HG02623 (cell line): ENCODE data around the gene LPAR2.
"Not testable (repeated sequence)": the region's sequence is repeated elsewhere in the genome, so short reads cannot be mapped to it uniquely, and the experiment has no call there.

Experiments
- ATAC-seq: cut with Tn5 transposase; IDR thresholded peaks from one replicate; pipeline ENCODE4 v1.9.1; 2021; ENCODE audit warnings: moderate library complexity; ENCODE audit not compliant: unreplicated experiment

LPAR2 gene

DNA sequence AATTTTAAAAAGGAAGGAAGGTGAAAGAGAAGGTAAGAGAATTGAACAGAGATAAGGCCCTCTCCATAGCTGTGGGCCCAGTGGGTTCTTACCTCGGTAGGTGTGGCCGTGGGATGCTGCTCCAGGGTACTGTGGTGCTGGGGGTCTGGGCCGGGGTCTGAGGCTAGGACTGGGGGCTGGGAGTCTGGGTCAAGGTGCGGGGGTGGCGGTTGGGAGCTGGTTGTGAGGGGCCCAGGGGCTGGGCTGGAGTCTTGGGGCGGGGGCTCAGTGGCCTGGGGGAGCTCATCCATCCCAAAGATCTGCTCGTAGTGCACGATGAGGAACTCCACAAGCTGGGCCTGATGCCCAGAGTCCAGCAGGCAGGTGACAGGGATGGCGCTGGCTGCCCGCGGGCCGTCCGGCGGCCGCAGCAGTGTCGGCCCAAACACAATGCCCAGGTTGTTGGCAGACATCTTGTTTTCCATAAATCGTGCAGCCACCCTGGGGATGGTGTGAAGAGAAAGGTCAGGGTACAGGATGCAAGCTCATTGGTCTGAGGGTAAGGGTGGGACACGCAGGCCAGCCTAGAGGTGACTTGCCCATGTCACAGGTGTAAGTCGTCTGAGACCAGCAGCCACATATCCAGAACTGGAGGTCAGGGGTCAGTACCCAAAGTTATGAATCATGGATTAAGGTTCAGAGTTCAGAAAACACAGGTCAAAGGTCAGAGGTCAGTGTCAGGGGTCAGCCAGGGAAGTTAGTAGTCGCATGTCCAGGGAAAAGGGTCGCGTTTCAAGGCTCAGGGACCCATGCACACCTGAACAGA is 5.9 kb upstream of the LPAR2 start:
- no peak for ATAC-seq

DNA sequence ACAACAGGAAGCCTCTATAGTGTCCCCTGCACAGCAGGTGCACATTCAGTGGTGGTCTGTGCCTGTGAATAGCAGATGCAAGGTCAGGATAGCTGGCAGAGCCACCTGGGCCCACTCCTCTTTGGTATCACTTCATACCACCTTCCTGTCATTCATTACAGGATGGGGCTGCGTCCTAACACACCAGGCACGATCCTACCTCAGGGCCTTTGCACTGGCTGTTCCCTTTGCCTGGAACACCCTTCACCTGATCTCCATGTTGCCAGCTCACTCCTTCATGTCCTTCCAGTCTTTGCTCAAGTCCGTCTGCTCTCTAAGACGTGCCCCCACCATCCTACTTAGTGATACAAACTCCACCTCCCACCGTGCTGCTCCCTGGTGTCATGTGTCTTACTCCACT is 4.6 kb upstream of the LPAR2 start:
- no peak for ATAC-seq

DNA sequence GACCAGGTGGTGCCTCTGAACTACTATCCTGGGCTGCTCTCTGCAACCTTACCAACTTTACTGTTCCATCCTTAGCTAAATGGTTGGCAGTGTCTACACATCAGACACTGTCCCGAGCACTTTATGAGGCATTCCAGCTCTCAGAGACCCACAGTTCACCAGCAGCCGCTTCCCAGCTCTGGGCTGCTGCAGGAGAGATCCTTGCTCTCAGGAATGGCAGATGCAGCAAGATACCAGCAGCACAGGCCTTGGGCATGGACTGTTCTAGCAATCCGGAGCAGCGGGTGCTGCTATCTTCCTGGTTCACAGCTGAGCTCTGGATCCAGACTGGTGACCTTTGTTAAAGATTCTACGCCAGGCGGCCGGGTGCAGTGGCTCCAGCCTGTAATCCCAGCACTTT is 3.3 kb upstream of the LPAR2 start:
- no peak for ATAC-seq

DNA sequence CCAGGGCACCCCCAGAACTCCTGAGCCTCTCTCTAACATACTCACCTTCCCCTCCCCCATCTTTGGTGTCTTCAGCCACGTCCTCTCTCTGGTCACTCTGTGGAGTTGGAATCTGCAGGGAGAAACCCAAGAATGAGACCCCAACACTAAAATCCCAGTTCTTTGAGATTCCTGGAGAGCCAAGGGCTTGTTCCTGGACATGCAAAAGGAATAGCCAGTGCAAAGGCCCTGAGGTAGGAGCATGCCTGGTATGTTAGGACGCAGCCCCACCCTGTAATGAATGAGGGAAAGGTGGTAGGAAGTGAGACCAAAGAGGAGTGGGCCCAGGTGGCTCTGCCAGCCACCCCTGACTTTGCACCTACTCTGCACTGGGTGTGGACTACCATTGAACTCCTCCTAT is 2.4 kb upstream of the LPAR2 start:
- no peak for ATAC-seq

DNA sequence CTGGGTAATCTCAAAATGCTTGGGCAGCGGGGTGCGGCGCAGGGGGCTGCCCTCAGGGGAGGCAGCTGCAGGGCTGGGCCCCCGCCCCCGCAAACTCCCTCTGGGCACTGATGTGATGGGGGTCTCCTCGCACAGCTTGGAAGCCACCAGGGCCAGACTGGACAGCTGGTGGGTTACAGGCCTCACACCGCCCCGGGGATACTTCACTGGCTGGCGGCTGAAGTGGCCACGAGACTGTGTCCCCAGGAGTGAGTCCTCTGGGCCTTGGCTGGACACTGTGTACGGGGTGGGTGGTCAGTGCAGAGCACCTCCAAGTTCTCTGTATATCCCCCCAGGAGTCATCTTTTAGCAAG is 2.0 kb upstream of the LPAR2 start:
- ATAC-seq, result no peak

DNA sequence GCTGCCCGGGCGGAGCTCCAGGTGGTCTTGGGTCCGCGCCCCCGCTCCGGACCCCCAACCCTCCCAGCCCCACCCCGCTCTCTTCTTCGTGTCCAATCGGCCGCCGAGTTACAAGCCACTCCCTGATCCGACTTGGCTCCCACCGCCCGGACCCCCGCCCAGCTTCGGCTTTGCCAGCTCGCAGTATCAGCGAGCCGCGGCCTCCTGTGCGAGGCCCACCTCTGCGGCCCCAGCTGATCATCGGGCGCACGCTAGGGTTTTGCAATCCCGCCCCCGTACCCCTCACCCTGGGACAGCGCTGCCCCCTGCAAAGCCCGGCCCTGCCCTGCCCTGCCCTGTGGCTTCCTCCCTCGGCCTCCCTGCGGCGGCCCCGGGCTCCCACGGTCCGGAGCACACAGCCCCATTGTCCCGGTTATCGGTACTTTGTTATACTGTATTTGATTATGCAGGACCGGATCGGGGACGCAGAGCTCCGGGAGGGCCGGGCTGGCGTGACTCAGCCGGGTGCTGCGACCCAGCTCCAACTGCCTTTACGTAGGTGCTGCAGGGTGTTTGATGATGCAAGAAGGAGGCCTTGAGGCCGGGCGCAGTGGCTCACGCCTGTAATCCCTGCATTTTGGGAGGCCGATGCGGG is 598 bp upstream of the LPAR2 start:
- ATAC-seq, result peak; percentile 5

DNA sequence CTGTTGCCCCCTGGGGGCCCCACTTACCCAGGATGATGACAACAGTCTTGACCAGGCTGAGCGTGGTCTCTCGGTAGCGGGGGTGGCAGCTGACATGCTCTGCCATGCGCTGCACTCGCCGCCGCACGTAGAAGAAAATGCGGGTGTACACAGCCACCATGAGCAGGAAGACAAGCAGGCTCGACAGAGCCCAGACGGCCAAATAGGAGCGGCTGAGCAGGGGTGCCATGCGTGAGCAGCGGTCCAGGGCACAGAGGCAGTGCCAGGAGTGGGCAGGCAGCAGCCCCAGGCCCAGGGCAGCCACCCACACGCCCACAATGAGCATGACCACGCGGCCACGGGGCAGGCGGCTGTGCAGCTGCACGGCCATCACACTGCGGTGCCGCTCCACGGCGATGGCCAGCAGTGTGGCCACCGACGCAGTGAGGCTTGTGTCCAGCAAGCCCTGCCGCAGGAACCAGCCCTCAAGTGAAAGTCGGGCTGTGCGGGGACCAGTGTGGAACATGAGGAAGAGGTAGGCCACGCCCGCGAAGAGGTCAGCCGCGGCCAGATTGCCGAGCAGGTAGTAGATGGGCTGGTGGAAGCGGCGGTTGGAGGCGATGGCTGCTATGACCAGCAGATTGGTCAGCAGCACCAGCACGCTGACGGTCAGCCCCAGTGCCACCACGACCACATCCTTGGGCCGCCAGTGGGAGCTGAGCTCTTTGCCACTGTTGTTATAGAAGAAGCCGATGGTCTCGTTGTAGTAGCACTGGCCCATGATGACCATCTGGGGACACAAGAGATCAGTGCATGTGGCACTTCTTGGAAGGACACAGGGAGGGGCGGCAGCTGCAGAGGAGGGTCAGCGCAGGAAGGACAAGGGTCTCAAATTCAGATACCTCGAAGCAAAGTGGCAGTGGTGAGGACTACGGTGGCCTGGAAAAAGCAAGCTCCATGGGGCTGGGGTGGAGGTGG is 1.2 kb downstream of the LPAR2 start:
- ATAC-seq, result no peak

DNA sequence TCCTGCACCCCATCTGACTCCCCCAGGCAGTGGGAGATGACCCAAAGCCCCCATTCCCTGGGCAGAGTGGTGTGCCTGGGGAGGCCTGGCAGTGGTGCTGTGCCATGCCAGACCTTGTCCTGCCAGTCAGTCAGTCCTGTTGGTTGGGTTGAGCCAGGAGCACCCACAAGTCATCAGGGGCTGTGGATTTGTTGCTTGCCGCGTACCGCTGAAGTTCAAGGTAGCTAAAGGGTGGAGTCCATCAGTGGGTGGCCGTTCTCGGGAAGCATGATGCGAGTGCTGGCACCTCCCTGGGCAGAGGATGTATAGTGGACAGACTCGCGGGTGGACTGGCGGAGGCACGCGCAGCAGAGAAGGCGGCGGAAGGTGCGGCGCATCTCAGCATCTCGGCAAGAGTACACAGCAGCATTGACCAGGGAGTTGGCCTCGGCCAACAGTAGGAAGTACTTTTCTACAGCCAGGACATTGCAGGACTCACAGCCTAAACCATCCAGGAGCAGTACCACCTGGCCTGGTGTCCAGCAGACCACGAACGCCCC is 3.9 kb downstream of the LPAR2 start:
- ATAC-seq, result no peak

DNA sequence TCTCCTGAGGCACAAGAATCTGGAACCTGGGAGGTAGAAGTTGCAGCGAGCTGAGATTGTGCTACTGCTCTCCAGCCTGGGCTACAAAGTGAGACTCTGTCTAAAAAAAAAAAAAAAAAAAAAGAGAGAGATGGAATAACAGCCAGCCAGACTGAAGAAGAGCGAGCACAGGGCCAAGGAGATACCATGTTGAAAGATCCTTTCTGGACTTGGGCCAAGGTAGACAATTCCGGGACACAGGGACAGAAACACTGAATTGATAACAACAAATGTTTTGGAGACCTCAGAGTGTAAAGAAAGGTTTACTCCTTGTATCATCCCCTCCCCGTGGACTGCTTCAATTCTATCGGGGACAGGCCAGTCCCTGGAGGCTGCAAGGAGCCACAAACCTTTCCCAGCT is 4.6 kb downstream of the LPAR2 start:
- ATAC-seq, result no peak

DNA sequence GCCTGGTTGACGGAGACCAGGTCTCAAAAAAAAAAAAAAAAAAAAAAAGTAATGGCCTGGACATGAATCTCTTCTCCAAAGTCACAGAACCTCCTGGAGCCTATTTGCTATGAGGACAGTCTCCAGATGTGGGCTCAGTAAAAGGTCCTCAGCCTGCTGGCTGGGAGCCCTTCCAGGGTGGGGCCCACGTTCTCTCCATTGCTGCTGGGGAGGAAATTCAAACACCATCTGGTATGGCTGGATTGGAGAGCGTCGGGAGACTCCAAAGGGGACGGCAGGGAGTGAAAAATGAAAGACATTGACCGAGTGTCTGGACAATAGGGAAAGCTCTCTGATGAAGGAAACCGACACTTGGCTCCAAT is 8.2 kb downstream of the LPAR2 start:
- no peak for ATAC-seq

DNA sequence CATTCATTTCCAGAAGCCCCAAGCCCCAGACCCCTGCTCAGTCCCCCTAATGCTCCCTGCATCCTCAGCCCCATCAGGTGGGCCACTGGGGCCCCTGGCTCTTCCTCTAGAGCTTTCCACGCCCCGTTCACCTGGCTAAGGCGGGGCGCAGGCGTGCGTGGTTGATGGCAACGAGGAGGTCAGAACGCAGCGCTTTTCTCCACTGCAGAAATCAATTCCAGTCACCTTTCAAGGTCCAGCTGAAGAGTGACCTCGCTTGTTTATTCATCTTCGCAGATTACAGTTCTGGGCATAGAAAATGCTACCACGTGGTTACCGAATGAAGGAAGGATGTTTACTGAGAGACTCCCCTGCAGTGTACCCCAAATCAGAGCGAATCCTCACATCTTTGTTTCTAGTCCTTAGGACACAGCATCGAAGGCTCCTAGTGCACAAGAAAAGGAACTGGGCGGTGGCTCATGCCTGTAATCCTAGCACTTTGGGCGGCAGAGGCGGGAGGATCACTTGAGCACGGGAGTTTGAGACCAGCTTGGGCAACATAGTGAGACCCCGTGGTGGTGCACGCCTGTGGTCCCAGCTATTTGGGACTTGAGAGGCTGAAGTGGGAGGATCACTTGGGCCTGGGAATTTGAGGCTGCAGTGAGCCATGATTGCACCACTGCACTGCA is 8.7 kb downstream of the LPAR2 start:
- ATAC-seq, result no peak

DNA sequence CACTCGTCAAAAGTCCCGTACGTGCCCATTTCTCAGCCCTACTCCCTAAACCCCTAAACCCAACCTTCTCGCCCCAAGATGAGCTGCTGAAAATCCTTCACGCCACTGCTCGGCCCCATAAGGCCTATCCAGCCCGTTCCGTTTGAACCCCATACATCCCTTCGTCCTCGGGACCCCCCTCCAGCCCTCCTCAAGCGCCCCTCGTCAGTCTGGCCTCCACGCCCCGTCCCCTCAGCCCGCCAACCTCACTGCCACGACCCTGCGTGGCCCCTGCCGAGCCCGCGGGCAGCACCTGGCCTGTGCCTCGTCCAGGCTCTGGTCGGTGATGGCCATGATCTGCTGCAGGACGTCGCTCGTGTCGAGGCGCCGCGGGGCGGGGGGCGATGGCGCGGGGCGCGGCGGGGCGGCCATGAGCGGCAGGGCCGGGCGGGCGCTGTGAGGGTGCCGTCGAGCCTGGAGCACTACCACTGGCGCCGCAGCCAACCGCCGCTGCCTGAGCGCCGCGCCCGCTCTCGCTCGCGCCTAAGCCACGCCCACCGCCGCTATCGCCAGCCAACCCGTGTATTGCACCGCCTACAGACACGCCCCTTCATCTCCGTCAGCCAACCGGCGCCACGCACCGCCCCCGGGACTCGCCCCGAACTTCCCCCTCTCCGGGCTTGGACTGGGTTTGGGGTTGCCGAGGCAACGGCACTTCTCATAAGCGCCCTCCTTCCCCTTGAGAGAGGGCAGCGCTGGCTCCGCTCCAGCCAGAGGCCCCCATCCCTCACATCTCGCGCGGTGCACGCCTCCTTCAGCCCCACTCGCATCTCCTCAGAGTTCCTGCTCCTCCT is 9.6 kb downstream of the LPAR2 start, which contains the start of gene PBX4:
PBX4 (minus strand) TSS at position 469 of the 833 bp plus-strand sequence; CDS start at position 411, 58 bp downstream.
- peak; percentile 96 for ATAC-seq

DNA sequence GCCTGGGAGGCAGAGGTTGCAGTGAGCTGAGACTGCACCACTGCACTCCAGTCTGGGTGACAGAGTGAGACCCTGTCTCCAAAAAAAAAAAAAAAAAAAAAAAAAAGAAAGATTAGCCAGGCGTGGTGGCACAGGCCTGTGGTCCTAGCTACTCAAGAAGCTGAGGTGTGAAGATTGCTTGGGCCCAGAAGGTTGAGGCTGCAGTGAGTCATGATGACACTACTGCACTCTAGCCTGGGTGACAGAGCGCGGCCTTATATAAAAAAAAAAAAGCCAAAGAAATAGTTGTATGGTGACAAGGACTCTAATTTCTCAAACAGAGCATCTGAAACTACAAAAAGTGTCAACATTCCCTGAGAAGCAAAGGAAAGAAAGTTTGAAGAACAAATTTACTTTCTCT is 12.9 kb downstream of the LPAR2 start:
- ATAC-seq, result no peak

DNA sequence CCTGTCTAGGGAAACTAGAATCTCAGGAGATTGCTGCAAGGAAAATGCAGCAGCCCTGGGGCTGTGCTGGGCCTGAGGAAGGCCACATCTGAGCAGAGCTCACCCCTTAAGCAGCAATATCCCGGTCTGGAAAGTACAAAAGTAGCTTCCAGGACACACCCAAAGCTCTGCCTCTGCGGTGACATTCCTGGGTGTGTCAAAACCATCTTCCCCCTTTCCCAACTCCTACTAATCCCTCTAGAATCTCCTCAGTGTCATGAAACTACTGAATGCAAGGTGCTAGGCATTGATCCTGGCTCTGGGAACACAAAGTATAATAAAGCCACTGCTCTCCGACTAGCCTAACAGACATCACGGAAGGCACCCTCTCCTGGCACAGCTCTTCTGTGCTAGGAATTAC is 14.5 kb downstream of the LPAR2 start:
- ATAC-seq, result no peak

DNA sequence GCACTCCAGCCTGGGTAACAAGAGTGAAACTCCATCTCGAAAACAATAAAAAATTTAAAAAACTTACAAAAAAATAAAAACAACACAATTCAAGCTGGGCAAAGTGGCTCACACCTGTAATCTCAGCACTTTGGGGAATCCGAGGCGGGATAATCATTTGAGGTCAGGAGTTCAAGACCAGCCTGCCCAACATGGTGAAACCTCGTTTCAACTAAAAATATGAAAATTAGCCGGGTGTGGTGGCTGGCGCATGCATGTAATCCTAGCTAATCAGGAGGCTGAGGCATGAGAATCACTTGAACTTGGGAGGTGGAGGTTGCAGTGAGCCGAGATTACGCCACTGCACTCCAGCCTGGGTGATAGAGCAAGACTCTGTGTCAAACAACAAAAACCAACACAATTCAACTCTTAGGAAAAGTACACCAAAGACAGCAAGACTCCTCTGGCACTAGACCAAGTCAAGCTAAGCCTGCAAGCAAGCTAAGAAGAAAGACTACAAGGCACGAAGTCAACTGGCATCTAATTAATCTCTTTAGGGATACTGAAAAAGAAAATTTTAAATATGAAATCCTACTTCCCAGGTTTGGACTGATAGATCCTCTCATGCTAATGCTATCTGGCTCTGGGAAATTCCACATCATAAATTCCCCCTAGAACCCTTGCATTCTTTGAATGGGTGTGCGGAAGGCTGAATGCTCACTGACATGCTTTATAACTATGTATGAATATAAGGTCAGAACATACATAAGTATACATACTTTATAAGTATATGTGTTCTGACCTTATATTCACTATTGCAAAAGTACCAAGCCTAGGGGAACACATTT is 17.4 kb downstream of the LPAR2 start:
- ATAC-seq, result no peak

DNA sequence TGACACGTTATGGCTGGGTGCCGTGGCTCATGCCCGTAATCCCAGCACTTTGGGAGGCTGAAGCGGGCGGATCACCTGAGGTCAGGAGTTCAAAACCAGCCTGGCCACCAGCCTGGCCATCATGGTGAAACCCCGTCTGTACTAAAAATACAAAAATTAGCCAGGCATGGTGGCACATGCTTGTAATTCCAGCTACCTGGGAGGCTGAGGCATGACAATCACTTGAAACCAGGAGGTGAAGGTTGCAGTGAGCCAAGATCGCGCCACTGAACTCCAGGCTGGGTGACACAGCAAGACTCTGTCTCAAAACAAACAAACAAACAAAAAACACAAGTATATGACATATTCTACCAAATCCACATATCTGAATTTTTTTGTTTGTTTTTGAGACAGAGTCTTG is 21.3 kb downstream of the LPAR2 start:
- ATAC-seq, result not testable (repeated sequence)

DNA sequence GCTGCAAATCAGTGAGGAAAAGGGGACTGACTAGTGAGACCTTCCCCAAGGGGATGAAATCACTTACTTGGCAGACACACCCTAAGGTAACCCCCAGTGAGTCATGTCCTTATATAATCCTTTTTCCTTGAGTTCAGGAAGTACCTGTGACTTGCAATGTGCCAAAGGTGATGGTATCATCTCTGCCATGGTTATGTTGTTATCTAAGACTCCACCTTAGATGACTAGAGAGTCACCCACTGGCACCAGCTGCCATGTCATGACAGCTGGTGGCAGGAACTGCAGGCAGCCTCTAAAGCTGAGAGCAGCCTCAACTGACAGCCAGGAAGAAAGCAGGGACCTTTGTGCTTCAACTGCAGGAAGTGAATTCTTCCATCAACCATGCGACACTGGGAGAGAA is 22.0 kb downstream of the LPAR2 start:
- ATAC-seq, result no peak

DNA sequence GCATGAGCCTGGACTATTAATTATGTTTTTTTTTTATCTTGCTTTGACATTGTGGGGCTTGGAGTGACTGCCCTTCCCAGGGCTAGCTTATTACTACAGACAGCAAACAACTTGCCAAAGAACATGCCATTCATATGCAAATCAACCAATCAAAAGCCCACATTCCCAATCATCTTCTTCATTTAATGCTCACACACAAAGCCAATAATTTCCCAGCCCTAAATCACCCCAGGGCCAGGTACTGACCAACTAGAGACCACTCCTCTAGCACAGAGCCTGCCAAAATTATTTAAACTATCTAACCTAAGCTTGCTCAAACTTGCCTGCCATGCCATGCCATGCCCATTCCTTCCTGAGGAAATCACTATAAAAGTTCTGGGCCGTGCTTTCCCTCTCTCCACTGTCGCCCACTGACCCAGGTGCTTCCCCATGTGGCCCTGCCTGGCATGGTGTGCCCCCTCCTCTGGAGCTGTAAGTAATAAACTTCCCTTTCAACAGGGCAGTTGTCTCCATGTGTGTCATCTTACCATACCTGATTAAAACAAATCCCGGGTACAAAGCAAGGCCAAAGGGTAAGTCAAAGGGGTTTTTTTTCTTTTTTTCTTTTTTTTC is 25.2 kb downstream of the LPAR2 start:
- ATAC-seq, result no peak
